B cell (primary cell): ENCODE data around the gene TBCA. TPM values are rescaled to one million over a fixed set of nuclear protein-coding genes. Genes with fewer than 3 reads are reported as not detected.
A peak's percentile ranks its signal among the peaks of the same experiment; 100 is the strongest.

Experiments used
- ATAC-seq: fragments of 200-7000 bp; cut with Tn5 transposase; one replicate; pipeline ENCODE4 v1.10.0; 2021; ENCODE audit warnings: low read depth, mild to moderate bottlenecking, moderate number of reproducible peaks, moderate library complexity
- CTCF ChIA-PET: fragments of 350-600 bp; sonication (Branson Sonifier 250); formaldehyde crosslinking; loops from one replicate; lab custom pipeline; 2021; ENCODE audit warnings: antibody characterized with exemption, inconsistent platforms; lab: Charles Lee
- POLR2A ChIA-PET: fragments of 350-600 bp; sonication (Branson Sonifier 250); formaldehyde crosslinking; loops from one replicate; lab custom pipeline; 2021; ENCODE audit warnings: antibody characterized with exemption; lab: Charles Lee
- DNase-seq: peaks from one replicate; pipeline ENCODE4 v3.0.0; 2013
- H2AFZ ChIP-seq: 2 replicates; pipeline ENCODE4 v1.6.1; 2012; ENCODE audit warnings: mild to moderate bottlenecking, low read depth, low read length; ENCODE audit not compliant: insufficient read depth, poor library complexity, severe bottlenecking
- H3K27ac ChIP-seq, 2 donors: 1 replicate in 1 of 2; 2 replicates in 1 of 2; pipeline ENCODE4 v1.5.1; 2012 to 2013; ENCODE audit warnings: low read length in 2 of 2, mild to moderate bottlenecking in 2 of 2, moderate library complexity in 1 of 2
- H3K27me3 ChIP-seq, 4 experiments: fragments of 200-600 bp in 1 of 4; sonication (generic) in 1 of 4; replicated peaks in 1 of 4; 1 replicate in 2 of 4; 2 replicates in 2 of 4; pipeline versions ENCODE4 v1.6.1 to v1.7.0; 2013 to 2016; ENCODE audit warnings: low read length in 3 of 4, mild to moderate bottlenecking in 2 of 4, mixed read lengths in 1 of 4, moderate library complexity in 1 of 4; ENCODE audit not compliant: insufficient read depth in 4 of 4, control insufficient read depth in 3 of 4; ENCODE audit errors: control extremely low read depth in 1 of 4
- H3K36me3 ChIP-seq, 2 experiments: replicated peaks in 1 of 2; 1 replicate in 1 of 2; 2 replicates in 1 of 2; pipeline versions ENCODE4 v1.6.1 to v1.7.1; 2013; ENCODE audit warnings: low read length in 1 of 2; ENCODE audit not compliant: insufficient read depth in 2 of 2, control insufficient read depth in 1 of 2; ENCODE audit errors: control extremely low read depth in 1 of 2, extremely low read depth in 1 of 2
- H3K4me1 ChIP-seq, 2 donors: fragments of 200-600 bp in 1 of 2; sonication (generic) in 1 of 2; 1 replicate in 1 of 2; 2 replicates in 1 of 2; pipeline versions ENCODE4 v1.5.1 to v1.6.1; 2013 to 2017; ENCODE audit warnings: low read length in 2 of 2; ENCODE audit not compliant: control insufficient read depth in 2 of 2, insufficient read depth in 2 of 2
- H3K4me2 ChIP-seq: replicated peaks from 2 replicates; pipeline ENCODE3; 2012; ENCODE audit warnings: mild to moderate bottlenecking, low read depth, low read length; ENCODE audit not compliant: poor library complexity, severe bottlenecking
- H3K4me3 ChIP-seq, 5 experiments: fragments of 200-600 bp in 1 of 5; sonication (generic) in 1 of 5; 1 replicate in 3 of 5; 2 replicates in 2 of 5; pipeline versions ENCODE4 v1.5.1 to v1.7.0; 2011 to 2016; ENCODE audit warnings: low read length in 4 of 5, mild to moderate bottlenecking in 4 of 5, low read depth in 2 of 5, control low read depth in 1 of 5, moderate library complexity in 1 of 5; ENCODE audit not compliant: insufficient read depth in 1 of 5; ENCODE audit errors: control extremely low read depth in 1 of 5, extremely low read depth in 1 of 5
- H3K79me2 ChIP-seq: fragments of 200-600 bp; sonication (generic); one replicate; pipeline ENCODE4 v1.6.0; 2016; ENCODE audit warnings: low read length; ENCODE audit not compliant: control insufficient read depth, insufficient read depth
- H3K9ac ChIP-seq: fragments of 200-600 bp; sonication (generic); 2 replicates; pipeline ENCODE4 v1.6.1; 2017; ENCODE audit warnings: mild to moderate bottlenecking, low read length, moderate library complexity
- H3K9me3 ChIP-seq, 3 donors: one replicate each; pipeline versions ENCODE4 v1.6.1 to v1.7.1; 2013; ENCODE audit warnings: low read length in 2 of 3; ENCODE audit not compliant: control insufficient read depth in 2 of 3, insufficient read depth in 1 of 3; ENCODE audit errors: control extremely low read depth in 1 of 3
- H4K20me1 ChIP-seq: 2 replicates; pipeline ENCODE4 v1.6.0; 2012; ENCODE audit warnings: mild to moderate bottlenecking, low read length; ENCODE audit not compliant: insufficient read depth, control insufficient read depth, poor library complexity, severe bottlenecking
- H3K27ac Mint-ChIP-seq: one replicate; pipeline ENCODE4 v1.8.0; 2021; ENCODE audit warnings: mixed read lengths
- H3K27me3 Mint-ChIP-seq: one replicate; pipeline ENCODE4 v1.8.0; 2021; ENCODE audit warnings: mixed read lengths
- H3K4me1 Mint-ChIP-seq: one replicate; pipeline ENCODE4 v1.8.0; 2021; ENCODE audit warnings: mixed read lengths
- H3K4me3 Mint-ChIP-seq: one replicate; pipeline ENCODE4 v1.8.0; 2021; ENCODE audit warnings: mixed read lengths
- H3K9me3 Mint-ChIP-seq: one replicate; pipeline ENCODE4 v1.8.0; 2022; ENCODE audit warnings: mixed read lengths; ENCODE audit not compliant: insufficient read depth
- CTCF ChIP-seq: fragments of 200-600 bp; IDR thresholded peaks from one replicate; pipeline ENCODE4 v1.8.0; 2022; ENCODE audit warnings: antibody characterized with exemption, mild to moderate bottlenecking
- EZH2 ChIP-seq: IDR thresholded peaks from 2 replicates; pipeline ENCODE4 v1.6.1; 2012; ENCODE audit warnings: borderline replicate concordance, low read depth, mild to moderate bottlenecking, moderate library complexity, low read length; ENCODE audit not compliant: insufficient read depth, poor library complexity, severe bottlenecking
- WGBS: methylation state at CpG from one replicate; pipeline ENCODE4 v1.1.5; 2013; ENCODE audit warnings: missing lambda C conversion rate; ENCODE audit not compliant: insufficient coverage; 5-methylcytosine and 5-hydroxymethylcytosine counted together
- intact Hi-C: fragments of 100-400 bp; cut with micrococcal nuclease; formaldehyde crosslinking; loops from one replicate; pipeline ENCODE4 v1.10.0; 2022
- polyA plus RNA-seq: library from polyadenylated mRNA; depleted of rRNA; stranded (reverse); fragments of >200 nt; gene quantifications from 2 replicates; pipeline ENCODE4 v1.2.3, GENCODE V29; 2012
- total RNA-seq, 2 donors: library from RNA; stranded (reverse); fragments of 120-200 nt in 1 of 2; gene quantifications; 1 replicate in 1 of 2; 2 replicates in 1 of 2; pipeline versions ENCODE4 v1.2.3 to v1.2.4, GENCODE V29; 2013 to 2022

TBCA gene
- total and polyA plus RNA-seq, 2 donors (not counting 1 experiment from before 2014, with no cell fraction given) = 22.3 to 110 TPM

- DNase-seq (no peak), ATAC-seq (no peak)
- H3K4me3 Mint-ChIP-seq = no peak overlapping the region
- H3K4me1 Mint-ChIP-seq = peaks cover 19% of the 10 kb centered on the region
- ChIA-PET POLR2A (no interaction called here), CTCF (no interaction called here)
- Histone ChIP-seq H3K4me3 (no peak overlapping the region), H3K9me3 (no peaks in the 10 kb centered on the region), H3K4me1 (peaks cover 2% of the 10 kb centered on the region in 2 donors), H3K27me3 (no peaks in the 10 kb centered on the region), H3K36me3 (no peaks in the 10 kb centered on the region), H3K4me2 (no peak overlapping the region), H4K20me1 (no peaks in the 10 kb centered on the region), H3K9ac (no peak overlapping the region), H3K27ac (no peak overlapping the region), H2AFZ (no peak overlapping the region), H3K79me2 (peaks cover 21% of the 10 kb centered on the region)
- H3K9me3 Mint-ChIP-seq = no peaks in the 10 kb centered on the region
- no peaks in the 10 kb centered on the region for H3K27me3 Mint-ChIP-seq
- TF ChIP-seq EZH2 (no peak), CTCF (no peak)
- intact Hi-C loops = no loop called here
- H3K27ac Mint-ChIP-seq = no peak overlapping the region
- 96% methylated on average over 3 of the region's 5 CpGs for WGBS
These were observed 51.2 kb downstream of the TBCA start for GRCh38 chr5:77724934-77725333.

DNA sequence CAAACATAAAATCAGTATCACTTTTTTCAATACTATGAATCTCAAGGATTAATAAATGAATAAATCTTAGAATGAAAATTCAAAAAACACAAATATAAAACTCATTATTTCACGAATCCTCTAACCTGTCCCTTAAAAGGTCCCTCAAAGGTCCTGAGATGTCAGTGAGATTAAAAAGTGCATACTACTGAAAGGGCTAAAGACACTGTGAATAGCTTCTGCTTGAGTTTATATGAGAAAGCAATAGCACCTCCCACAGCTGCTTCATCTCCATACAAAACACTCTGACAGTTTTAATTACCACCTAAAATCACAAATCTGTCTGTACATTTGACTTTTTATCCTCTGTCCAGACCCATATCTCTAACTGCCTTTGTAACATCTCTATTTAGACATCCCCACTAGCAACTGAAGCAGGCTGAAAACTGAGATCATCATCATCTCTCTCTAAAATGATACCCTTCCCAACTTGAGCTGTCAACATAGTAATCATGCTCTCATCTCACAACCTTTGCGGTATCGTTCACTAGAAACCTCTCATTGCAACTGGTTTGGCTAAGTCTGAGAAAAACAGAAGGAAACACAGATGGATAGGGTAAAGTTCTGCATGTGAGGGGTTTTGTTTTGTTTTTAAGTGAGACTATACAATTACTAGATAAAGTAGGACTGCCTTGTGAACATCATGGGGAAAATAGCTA lies 56.3 kb downstream of the TBCA start:
- H4K20me1 ChIP-seq = peaks cover 7% of the 10 kb centered on the region
- Mint-ChIP-seq H3K4me1 (peaks cover 35% of the 10 kb centered on the region), H3K27ac (peak overlapping the region; percentile 66), H3K9me3 (no peaks in the 10 kb centered on the region), H3K4me3 (peak overlapping the region; percentile 23), H3K27me3 (no peaks in the 10 kb centered on the region)
- no CpG with 5 or more reads among the region's 3 CpGs for WGBS
- H3K4me2 ChIP-seq = no peak overlapping the region
- H3K9me3 ChIP-seq = no peaks in the 10 kb centered on the region
- H3K4me3 ChIP-seq = no peak overlapping the region
- peaks cover 39% of the 10 kb centered on the region for H3K79me2 ChIP-seq
- TF ChIP-seq EZH2 = no peak
- no peak for TF ChIP-seq CTCF
- H3K4me1 ChIP-seq = peaks cover 12 to 16% of the 10 kb centered on the region in 2 donors
- DNase-seq = no peak
- peak overlapping the region; percentile 3 for H2AFZ ChIP-seq
- peak overlapping the region; percentile 3 for H3K9ac ChIP-seq
- H3K27ac ChIP-seq = peak overlapping the region in 1 of 2 donors; percentile 49
- ATAC-seq = no peak
- ChIA-PET POLR2A (no interaction called here), CTCF (interaction anchor here (1.2 to 1.3 kb wide), 2 partner anchors 11 to 27 kb away, joined by 3 to 4 read pairs; no protein-coding TSS in a partner anchor)
- H3K27me3 ChIP-seq = no peaks in the 10 kb centered on the region
- H3K36me3 ChIP-seq = peaks cover 0 to 2% of the 10 kb centered on the region in 2 experiments
- intact Hi-C loops = no loop called here
